Measurements from ENCODE around the gene GBX2. TPM values are rescaled to one million over a fixed set of nuclear protein-coding genes. Genes with fewer than 3 reads are reported as not detected.
A peak's percentile ranks its signal among the peaks of the same experiment; 100 is the strongest.

The GBX2 gene
- total RNA-seq, 4 donors from 2014 or later = not detected

DNA sequence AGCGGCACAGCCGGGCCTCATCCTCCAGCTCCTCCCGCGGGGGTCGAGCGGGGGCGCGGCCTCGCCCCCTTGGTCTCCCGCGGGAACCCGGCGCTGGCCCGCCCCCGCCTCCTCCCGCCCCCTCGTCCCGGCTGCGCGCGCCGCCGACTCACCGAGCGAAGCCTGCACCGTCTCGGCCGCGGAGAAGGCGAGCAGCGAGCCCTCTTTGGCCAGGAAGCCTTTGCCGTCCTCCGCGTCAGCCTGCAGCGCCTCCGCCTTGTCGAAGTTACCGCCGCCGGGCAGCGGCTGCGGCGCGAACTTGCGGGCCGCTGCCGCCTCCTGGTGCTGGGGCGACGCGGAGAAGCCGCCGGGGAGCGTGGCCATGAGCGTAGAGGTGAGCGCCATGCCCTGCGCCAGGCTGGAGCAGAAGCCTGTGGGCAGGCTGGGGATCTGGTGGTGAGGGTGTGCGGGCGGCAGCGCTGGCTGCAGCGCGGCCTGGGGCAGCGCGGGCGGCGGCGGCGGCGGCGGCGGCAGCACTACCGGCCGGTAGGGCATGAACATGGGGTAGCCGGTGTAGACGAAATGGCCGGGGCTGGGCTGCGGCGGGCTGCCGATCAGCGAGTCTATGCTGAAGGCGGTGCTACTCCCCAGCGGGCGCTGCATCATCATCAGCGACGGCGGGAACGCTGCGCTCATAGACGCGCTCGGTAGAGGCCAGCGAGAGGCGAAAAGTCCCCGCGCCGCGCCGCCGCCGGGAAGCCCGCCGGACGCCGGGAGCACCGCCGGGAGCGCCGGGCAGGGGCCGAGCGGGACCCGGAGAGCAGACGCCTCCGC lies 683 bp downstream of the GBX2 start:
- H3K9me3 ChIP-seq = no peaks in the 10 kb centered on the region
- no peak for DNase-seq
- H3K4me3 ChIP-seq = peak overlapping the region; percentile 8 to 65 (median 32)
- TF ChIP-seq CTCF (IDR thresholded peaks at IDR 0.05) = no peak
- no peak for TF ChIP-seq POLR2A (IDR thresholded peaks at IDR 0.05)
- H3K36me3 ChIP-seq = no peaks in the 10 kb centered on the region
- H3K27me3 ChIP-seq = peaks cover 72 to 100% (median 81%) of the 10 kb centered on the region in 4 donors
- WGBS, 2 donors = 0 to 1% methylated on average over 2 to 15 of the region's 112 CpGs
- intact Hi-C loops (cut with DNase I) = no loop called here
- H3K4me1 ChIP-seq = peaks cover 40 to 95% (median 56%) of the 10 kb centered on the region in 3 donors
- H3K27ac ChIP-seq = no peak overlapping the region

DNA sequence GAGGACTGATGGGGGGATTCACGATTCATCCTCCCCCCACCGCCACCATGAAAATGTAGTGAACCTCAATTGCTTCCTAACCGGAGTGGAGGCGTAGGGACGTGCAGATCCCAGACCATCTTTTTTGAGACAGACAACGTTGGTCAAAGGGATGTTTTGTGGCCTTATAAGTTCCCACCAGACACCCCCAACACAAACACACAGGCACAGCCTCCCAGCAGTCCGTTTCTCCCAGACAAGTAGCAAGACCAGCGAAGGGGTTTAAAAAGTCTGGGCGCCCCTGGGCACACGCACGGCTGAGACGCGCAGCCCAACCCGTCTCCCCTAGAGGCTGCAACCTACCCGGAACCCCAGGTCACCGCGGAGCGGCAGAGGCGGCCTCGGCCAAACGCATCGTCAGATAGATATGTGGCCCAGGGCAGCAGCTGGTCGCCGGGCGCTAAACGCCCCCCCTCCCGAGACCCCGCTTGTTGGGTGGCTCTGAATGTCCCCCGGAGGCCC lies 1.3 kb downstream of the GBX2 start:
- TF ChIP-seq POLR2A (IDR thresholded peaks at IDR 0.05) (no peak), CTCF (IDR thresholded peaks at IDR 0.05) (no peak)
- Histone ChIP-seq H3K36me3 (no peaks in the 10 kb centered on the region), H3K27me3 (peaks cover 66 to 100% (median 79%) of the 10 kb centered on the region in 4 donors), H3K4me1 (peaks cover 40 to 95% (median 53%) of the 10 kb centered on the region in 3 donors), H3K9me3 (no peaks in the 10 kb centered on the region), H3K27ac (no peak overlapping the region), H3K4me3 (peak overlapping the region; percentile 11 to 65 (median 32))
- WGBS, 2 donors = 3% methylated on average over 6 to 17 of the region's 29 CpGs
- no peak for DNase-seq
- intact Hi-C loops (cut with DNase I) = no loop called here

- H3K36me3 ChIP-seq = no peaks in the 10 kb centered on the region
- DNase-seq = no peak
- H3K4me3 ChIP-seq = peak overlapping the region; percentile 7 to 65 (median 26)
- TF ChIP-seq CTCF (IDR thresholded peaks at IDR 0.05) (no peak), POLR2A (IDR thresholded peaks at IDR 0.05) (no peak)
- H3K27ac ChIP-seq = no peak overlapping the region
- H3K4me1 ChIP-seq = peaks cover 35 to 90% (median 45%) of the 10 kb centered on the region in 3 donors
- intact Hi-C loops (cut with DNase I) = no loop called here
- WGBS, 2 donors = 6 to 10% methylated on average over 16 to 48 of the region's 58 CpGs
- H3K27me3 ChIP-seq = peaks cover 66 to 100% (median 75%) of the 10 kb centered on the region in 4 donors
- no peaks in the 10 kb centered on the region for H3K9me3 ChIP-seq
These were observed 2.1 kb downstream of the GBX2 start for GRCh38 chr2:236165842-236166795.

DNA sequence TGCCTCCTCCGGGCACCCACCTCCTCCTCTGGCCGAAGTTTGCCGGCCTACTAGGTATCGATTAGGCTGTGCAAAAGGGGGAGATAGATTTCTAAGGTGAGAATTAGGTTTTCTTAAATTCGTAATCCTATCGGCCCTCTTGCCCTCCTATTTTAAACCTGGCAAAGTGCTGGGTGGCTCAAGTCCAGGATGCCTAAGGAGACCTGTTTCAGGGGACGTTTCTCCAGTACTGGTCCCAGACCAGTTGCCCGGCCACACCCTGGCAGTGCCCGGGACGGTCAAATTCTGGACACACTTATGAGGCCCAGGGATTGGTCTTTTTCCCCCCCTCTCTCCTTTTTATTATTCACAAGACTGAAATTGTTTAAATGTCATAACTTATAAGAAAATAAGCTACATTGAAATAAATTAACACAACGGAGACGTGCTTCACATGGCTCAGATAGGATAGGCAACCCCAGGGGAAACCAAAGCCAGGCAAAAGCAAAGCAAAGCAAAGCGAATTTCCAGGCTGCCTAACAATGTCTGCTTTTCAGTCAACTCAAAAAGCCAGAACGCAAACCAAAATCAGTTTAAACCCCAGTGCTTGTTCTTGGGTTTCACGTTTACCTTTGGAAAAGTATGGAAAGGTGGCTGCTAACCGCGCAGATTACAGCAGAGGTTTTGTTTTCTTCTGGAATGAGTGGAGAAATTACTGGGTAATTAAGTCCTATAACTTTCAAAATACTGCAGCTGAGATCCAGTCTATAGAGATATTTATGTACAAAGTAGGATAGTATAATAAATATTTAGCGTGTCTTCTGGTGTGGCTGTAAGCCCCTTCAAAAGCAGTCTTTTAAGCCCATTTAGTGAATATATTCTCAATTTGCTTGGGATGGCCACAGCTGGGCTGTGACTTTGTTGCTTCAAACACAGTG lies 3.0 kb downstream of the GBX2 start:
- intact Hi-C loops (cut with DNase I) = no loop called here
- no peak for DNase-seq
- Histone ChIP-seq H3K4me1 (peaks cover 35 to 84% (median 43%) of the 10 kb centered on the region in 3 donors), H3K27ac (no peak overlapping the region), H3K36me3 (no peaks in the 10 kb centered on the region), H3K4me3 (peak overlapping the region in 2 of 4 donors; percentile 29 to 61), H3K9me3 (no peaks in the 10 kb centered on the region), H3K27me3 (peaks cover 66 to 100% (median 69%) of the 10 kb centered on the region in 4 donors)
- TF ChIP-seq POLR2A (IDR thresholded peaks at IDR 0.05) (no peak), CTCF (IDR thresholded peaks at IDR 0.05) (no peak)
- WGBS, 2 donors = 21 to 32% methylated on average over 13 to 18 of the region's 18 CpGs

Data from esophagus squamous epithelium (tissue), 5 donors.